Measurements from ENCODE around the gene ZBTB44.

Gene ZBTB44

DNA sequence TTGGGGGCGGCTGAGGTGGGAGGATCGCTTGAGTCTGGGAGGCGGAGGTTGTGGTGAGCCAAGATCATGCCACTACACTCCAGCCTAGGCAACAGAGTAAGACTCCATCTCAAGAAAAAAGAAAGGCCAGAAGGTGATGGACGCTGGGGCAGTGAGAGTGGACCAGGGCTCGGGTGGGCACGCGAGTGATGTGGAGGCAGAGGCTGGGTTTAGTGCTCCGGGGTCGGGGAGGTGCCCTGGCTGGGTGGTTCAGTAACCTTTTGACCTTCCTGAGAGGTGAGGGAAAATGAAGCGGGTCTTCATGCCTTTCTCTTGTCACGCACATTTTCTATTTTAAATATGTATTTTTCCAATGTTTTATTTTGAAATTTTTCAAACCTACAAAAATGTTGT lies 110.0 kb downstream of the ZBTB44 start:
- H3K36me3 ChIP-seq (ENCODE audit: control insufficient read depth, insufficient read depth, low read length), result peaks cover 3% of the 10 kb centered on the region; the same call in 1 of the 2 replicates
- no peak overlapping the region for H3K4me3 ChIP-seq (ENCODE audit: low read depth, low read length)
- no peak overlapping the region for H3K9ac ChIP-seq (ENCODE audit: low read length)
- no peaks in the 10 kb centered on the region for H3K9me3 ChIP-seq (ENCODE audit: control insufficient read depth, insufficient read depth, low read depth, low read length)
- no peaks in the 10 kb centered on the region for H3K27me3 ChIP-seq (ENCODE audit: control insufficient read depth, insufficient read depth, low read length)
- no peak overlapping the region for H3K27ac ChIP-seq (ENCODE audit: low read depth, low read length)
- no peaks in the 10 kb centered on the region for H3K4me1 ChIP-seq (ENCODE audit: control insufficient read depth, insufficient read depth, low read length)

DNA sequence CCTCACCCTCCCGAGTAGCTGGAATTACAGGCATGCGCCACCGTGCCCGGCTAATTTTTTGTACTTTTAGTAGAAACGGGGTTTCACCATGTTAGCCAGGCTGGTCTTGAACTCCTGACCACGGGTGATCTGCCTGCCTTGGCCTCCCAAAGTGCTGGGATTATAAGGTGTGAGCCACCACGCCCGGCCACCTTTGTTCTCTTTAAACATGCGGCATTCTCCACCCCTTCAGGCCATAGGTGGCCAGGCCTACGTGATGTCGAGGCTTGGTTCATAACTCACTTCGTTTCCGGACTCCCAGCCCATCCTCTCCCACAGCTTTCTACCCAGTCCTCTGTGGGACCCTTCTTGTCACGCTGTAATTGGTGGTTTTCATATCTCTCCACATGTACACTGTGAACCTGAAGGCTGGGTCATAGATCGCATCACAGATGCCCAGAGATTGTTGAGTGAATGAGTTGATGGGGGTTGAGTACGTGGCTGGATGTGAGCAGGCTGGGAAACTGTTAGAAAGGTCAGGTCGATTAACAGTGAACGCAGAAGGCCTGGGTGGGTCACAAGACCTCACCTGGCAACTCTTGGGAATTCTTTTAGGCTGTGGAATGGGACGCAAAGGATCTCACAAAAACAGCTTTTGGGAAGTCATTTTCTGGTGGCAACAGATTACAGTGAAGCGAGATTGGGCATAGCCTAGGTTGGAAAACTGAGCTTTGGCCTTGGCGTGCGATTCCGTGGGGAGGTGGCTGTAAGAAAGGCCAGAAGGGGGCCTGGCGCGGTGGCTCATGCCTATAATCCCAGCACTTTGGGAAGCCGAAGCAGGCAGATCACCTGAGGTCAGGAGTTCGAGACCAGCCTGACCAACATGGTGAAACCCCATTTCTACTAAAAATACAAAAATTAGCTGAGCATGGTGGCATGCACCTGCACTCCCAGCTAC lies 110.7 kb downstream of the ZBTB44 start:
- no peaks in the 10 kb centered on the region for H3K4me1 ChIP-seq (ENCODE audit: control insufficient read depth, insufficient read depth, low read length)
- H3K27ac ChIP-seq (ENCODE audit: low read depth, low read length), result no peak overlapping the region
- H3K9ac ChIP-seq (ENCODE audit: low read length), result no peak overlapping the region
- H3K36me3 ChIP-seq (ENCODE audit: control insufficient read depth, insufficient read depth, low read length), result peaks cover 3% of the 10 kb centered on the region; the same call in 1 of the 2 replicates
- no peaks in the 10 kb centered on the region for H3K9me3 ChIP-seq (ENCODE audit: control insufficient read depth, insufficient read depth, low read depth, low read length)
- H3K4me3 ChIP-seq (ENCODE audit: low read depth, low read length), result no peak overlapping the region
- no peaks in the 10 kb centered on the region for H3K27me3 ChIP-seq (ENCODE audit: control insufficient read depth, insufficient read depth, low read length)

DNA sequence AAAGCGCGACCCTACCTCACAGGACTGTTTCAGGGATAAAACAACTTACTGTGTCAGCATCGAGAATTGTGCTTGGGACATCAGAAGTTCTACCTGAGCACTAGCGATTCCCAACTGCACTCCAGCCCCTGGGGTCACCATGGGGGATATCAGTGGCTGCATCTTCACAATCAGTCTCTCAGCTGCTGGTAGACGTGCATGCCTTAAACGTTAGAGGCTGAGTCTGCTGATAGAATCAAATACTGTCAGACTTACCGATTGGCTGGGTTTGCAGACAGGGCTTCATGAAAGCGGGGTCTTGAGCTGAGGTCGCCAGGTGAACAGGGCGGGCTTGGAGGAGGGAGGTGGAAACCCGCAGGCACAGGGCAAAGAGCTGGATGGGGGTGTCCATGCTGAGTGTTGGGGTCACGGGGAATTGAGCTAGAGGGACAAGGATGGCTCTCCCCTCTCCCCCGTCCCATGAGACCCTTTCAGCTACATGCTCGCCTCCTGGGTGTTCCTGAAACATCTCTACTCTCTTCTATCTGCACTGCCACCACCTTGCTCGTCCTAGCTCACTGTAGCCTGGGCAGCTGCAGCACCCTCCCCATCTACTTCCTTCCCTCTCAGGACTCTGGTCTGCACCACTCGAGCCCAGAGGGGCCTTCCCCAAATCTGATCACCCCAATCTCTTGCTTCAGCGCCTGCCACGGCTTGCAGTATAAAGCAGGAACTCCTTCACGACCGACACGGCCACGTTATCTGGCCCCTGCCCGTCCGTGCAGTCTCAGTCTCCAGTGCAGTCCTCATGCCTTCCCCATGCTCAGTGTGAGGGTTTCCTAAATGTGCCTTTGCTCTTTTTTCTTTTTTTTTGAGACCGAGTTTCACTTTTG lies 111.7 kb downstream of the ZBTB44 start:
- Histone ChIP-seq H3K36me3 (ENCODE audit: control insufficient read depth, insufficient read depth, low read length) (peaks cover 3% of the 10 kb centered on the region; the same call in 1 of the 2 replicates), H3K9me3 (ENCODE audit: control insufficient read depth, insufficient read depth, low read depth, low read length) (no peaks in the 10 kb centered on the region), H3K27me3 (ENCODE audit: control insufficient read depth, insufficient read depth, low read length) (no peaks in the 10 kb centered on the region), H3K4me1 (ENCODE audit: control insufficient read depth, insufficient read depth, low read length) (no peaks in the 10 kb centered on the region), H3K27ac (ENCODE audit: low read depth, low read length) (no peak overlapping the region), H3K4me3 (ENCODE audit: low read depth, low read length) (no peak overlapping the region), H3K9ac (ENCODE audit: low read length) (no peak overlapping the region)

DNA sequence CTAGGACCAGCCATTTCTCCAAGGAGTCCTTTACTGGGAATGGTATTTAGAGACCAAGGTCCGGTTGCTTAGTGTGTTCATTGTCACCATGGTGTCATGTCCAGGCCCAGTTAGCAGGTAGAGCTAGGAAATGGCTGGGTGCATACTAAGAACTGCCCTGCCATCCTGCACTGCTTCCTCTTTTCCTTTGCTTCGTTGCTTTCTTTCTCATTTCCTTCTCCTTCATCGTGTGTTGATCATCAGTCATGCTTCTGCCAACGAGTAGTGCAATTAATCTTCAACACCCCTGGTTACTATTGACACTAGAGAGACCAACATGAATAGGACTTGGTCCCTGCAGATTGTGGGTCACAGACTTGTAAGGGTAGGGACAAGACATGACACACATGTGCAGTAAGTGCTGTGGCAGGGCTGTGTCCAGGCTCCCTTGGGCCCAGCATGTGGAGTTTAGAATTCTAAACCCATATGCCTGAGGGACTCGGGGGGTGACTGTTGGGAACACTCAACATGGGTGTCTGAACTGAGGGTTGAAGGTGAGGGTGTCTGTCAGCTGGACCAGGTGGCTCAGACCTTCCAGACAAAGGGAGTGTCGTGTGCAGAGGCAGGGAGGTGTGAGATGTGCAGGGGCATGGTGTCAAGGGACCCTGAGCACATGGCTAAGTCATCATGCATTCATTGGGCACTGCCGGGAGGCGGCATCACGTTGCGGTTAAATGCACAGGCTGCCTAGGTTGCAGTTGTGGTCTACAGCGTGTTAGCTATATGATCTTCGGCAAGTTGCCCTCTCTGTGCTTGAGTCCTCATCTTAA lies 112.5 kb downstream of the ZBTB44 start:
- H3K9ac ChIP-seq (ENCODE audit: low read length), result no peak overlapping the region
- H3K27ac ChIP-seq (ENCODE audit: low read depth, low read length), result no peak overlapping the region
- no peaks in the 10 kb centered on the region for H3K27me3 ChIP-seq (ENCODE audit: control insufficient read depth, insufficient read depth, low read length)
- peaks cover 5% of the 10 kb centered on the region; the same call in 1 of the 2 replicates for H3K36me3 ChIP-seq (ENCODE audit: control insufficient read depth, insufficient read depth, low read length)
- H3K4me1 ChIP-seq (ENCODE audit: control insufficient read depth, insufficient read depth, low read length), result no peaks in the 10 kb centered on the region
- no peaks in the 10 kb centered on the region for H3K9me3 ChIP-seq (ENCODE audit: control insufficient read depth, insufficient read depth, low read depth, low read length)
- no peak overlapping the region for H3K4me3 ChIP-seq (ENCODE audit: low read depth, low read length)

DNA sequence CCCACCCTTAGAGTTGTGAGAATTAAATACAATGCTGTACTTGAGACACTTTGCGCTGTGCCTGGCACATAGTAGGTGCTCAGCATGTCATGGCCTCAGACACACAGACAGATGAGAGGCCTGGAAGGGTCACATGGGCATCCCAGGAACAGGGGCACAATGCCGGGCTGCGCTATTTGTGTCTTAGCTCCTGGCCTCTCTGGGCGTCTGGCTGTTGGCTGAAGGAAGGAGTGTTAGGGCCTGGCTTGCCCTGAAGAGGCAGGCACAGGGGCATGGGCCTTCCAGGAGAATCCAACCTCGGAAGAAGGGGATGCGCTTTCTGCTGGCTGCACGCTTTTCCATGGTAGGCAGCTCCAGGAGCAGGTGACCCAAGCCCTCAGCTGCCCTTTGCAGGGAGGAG lies 113.7 kb downstream of the ZBTB44 start:
- Histone ChIP-seq H3K9ac (ENCODE audit: low read length) (no peak overlapping the region), H3K27me3 (ENCODE audit: control insufficient read depth, insufficient read depth, low read length) (no peaks in the 10 kb centered on the region), H3K4me1 (ENCODE audit: control insufficient read depth, insufficient read depth, low read length) (no peaks in the 10 kb centered on the region), H3K9me3 (ENCODE audit: control insufficient read depth, insufficient read depth, low read depth, low read length) (no peaks in the 10 kb centered on the region), H3K4me3 (ENCODE audit: low read depth, low read length) (no peak overlapping the region), H3K27ac (ENCODE audit: low read depth, low read length) (no peak overlapping the region), H3K36me3 (ENCODE audit: control insufficient read depth, insufficient read depth, low read length) (peaks cover 7% of the 10 kb centered on the region; the same call in 1 of the 2 replicates)

DNA sequence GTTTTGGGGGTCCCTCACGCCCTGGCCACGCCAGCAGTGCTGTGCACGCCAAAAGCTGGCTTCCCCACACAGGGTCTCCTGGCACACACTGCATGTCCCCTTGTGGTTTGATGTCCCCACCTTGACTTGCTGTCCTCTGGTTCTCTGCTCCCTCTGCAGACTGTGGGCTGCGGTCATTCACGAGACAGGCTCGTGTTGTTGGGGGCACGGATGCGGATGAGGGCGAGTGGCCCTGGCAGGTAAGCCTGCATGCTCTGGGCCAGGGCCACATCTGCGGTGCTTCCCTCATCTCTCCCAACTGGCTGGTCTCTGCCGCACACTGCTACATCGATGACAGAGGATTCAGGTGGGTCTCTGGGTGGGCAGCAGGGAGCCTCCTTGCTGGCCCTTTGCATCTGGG lies 114.9 kb downstream of the ZBTB44 start:
- H3K27me3 ChIP-seq (ENCODE audit: control insufficient read depth, insufficient read depth, low read length), result no peaks in the 10 kb centered on the region
- no peak overlapping the region for H3K9ac ChIP-seq (ENCODE audit: low read length)
- H3K27ac ChIP-seq (ENCODE audit: low read depth, low read length), result no peak overlapping the region
- H3K36me3 ChIP-seq (ENCODE audit: control insufficient read depth, insufficient read depth, low read length), result peaks cover 7% of the 10 kb centered on the region; the same call in 1 of the 2 replicates
- H3K9me3 ChIP-seq (ENCODE audit: control insufficient read depth, insufficient read depth, low read depth, low read length), result no peaks in the 10 kb centered on the region
- no peaks in the 10 kb centered on the region for H3K4me1 ChIP-seq (ENCODE audit: control insufficient read depth, insufficient read depth, low read length)
- no peak overlapping the region for H3K4me3 ChIP-seq (ENCODE audit: low read depth, low read length)

DNA sequence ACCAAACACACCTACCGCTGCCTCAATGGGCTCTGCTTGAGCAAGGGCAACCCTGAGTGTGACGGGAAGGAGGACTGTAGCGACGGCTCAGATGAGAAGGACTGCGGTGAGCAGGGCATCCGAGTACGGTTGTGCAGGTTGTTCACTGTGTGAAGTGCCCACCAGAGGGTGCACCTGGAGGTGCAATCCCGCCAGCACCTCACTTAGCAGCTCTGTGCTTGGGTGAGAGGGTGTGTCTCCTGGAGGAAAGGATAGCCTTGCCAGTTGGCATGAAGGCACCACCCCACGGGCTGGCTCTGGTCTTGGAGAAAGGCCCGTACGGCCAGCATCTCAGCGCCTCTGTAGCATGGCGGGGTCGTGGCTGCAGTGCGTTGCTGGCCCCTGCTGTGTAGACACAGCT lies 115.8 kb downstream of the ZBTB44 start:
- Histone ChIP-seq H3K36me3 (ENCODE audit: control insufficient read depth, insufficient read depth, low read length) (peaks cover 7% of the 10 kb centered on the region; the same call in 1 of the 2 replicates), H3K4me1 (ENCODE audit: control insufficient read depth, insufficient read depth, low read length) (no peaks in the 10 kb centered on the region), H3K4me3 (ENCODE audit: low read depth, low read length) (no peak overlapping the region), H3K27ac (ENCODE audit: low read depth, low read length) (no peak overlapping the region), H3K9ac (ENCODE audit: low read length) (no peak overlapping the region), H3K9me3 (ENCODE audit: control insufficient read depth, insufficient read depth, low read depth, low read length) (no peaks in the 10 kb centered on the region), H3K27me3 (ENCODE audit: control insufficient read depth, insufficient read depth, low read length) (no peaks in the 10 kb centered on the region)

DNA sequence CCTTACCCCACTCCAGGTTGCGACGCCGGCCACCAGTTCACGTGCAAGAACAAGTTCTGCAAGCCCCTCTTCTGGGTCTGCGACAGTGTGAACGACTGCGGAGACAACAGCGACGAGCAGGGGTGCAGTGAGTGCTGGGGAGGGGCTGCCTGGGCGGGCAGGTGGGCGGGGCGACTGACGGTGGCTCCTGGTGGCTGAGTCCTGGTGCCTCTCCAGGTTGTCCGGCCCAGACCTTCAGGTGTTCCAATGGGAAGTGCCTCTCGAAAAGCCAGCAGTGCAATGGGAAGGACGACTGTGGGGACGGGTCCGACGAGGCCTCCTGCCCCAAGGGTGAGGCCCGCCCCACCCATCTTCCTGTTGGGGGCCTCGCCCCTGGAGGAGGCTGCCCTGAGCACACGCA lies 116.4 kb downstream of the ZBTB44 start:
- Histone ChIP-seq H3K27ac (ENCODE audit: low read depth, low read length) (no peak overlapping the region), H3K27me3 (ENCODE audit: control insufficient read depth, insufficient read depth, low read length) (no peaks in the 10 kb centered on the region), H3K9ac (ENCODE audit: low read length) (no peak overlapping the region), H3K36me3 (ENCODE audit: control insufficient read depth, insufficient read depth, low read length) (peaks cover 7% of the 10 kb centered on the region; the same call in 1 of the 2 replicates), H3K4me3 (ENCODE audit: low read depth, low read length) (no peak overlapping the region), H3K9me3 (ENCODE audit: control insufficient read depth, insufficient read depth, low read depth, low read length) (no peaks in the 10 kb centered on the region), H3K4me1 (ENCODE audit: control insufficient read depth, insufficient read depth, low read length) (no peaks in the 10 kb centered on the region)

DNA sequence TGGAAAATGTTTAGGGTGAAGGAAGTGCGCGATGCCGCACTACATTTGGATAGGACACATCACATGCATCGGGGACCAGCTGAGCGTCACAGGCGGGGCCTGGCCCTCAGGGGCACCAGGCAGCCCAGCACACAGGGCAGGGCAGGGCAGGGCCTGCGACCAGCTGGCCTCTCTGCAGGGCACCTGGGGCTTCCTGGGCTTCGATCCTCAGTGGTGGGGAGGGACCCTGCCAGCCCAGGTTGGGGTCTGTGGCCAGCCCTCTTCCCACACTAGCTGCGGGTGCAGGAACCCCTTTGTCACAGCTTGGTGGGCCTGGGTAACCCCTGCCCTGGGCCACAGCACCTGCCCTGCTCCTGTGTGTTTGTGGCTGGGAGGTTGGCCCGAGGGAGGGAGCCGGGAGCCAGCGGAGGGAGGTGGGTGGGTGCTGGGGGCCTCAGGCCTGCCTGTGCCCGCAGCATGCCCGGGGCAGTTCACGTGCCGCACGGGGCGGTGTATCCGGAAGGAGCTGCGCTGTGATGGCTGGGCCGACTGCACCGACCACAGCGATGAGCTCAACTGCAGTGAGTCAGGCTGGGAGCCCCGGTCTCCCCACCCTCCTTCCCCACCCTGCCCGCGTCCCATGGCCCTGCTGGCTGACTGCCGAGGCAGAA lies 117.2 kb downstream of the ZBTB44 start:
- Histone ChIP-seq H3K4me3 (ENCODE audit: low read depth, low read length) (no peak overlapping the region), H3K27ac (ENCODE audit: low read depth, low read length) (no peak overlapping the region)

More for the DNA sequence above, 117.2 kb downstream of the ZBTB44 start:
- Histone ChIP-seq H3K9ac (ENCODE audit: low read length) (no peak overlapping the region), H3K36me3 (ENCODE audit: control insufficient read depth, insufficient read depth, low read length) (peaks cover 4% of the 10 kb centered on the region; the same call in 1 of the 2 replicates), H3K27me3 (ENCODE audit: control insufficient read depth, insufficient read depth, low read length) (no peaks in the 10 kb centered on the region), H3K4me1 (ENCODE audit: control insufficient read depth, insufficient read depth, low read length) (no peaks in the 10 kb centered on the region), H3K9me3 (ENCODE audit: control insufficient read depth, insufficient read depth, low read depth, low read length) (no peaks in the 10 kb centered on the region)

All from HUES6 (cell line).